Breast epithelium (tissue), 3 donors: ENCODE data around the gene BZW2.

Experiments
- POLR2AphosphoS5 ChIP-seq, 3 donors: sonication (generic); formaldehyde crosslinking; IDR thresholded peaks; one replicate each; pipeline ENCODE4 v1.6.1; 2017; ENCODE audit warnings: antibody characterized with exemption in 3 of 3
- TF ChIP-seq, protein P1 (sequence below), 3 donors: fragments of 450-650 bp; IDR thresholded peaks; one replicate each; pipeline ENCODE4 v1.5.1; 2016 to 2017; ENCODE audit warnings: antibody characterized with exemption in 3 of 3, mild to moderate bottlenecking in 3 of 3, moderate library complexity in 3 of 3

DNA sequence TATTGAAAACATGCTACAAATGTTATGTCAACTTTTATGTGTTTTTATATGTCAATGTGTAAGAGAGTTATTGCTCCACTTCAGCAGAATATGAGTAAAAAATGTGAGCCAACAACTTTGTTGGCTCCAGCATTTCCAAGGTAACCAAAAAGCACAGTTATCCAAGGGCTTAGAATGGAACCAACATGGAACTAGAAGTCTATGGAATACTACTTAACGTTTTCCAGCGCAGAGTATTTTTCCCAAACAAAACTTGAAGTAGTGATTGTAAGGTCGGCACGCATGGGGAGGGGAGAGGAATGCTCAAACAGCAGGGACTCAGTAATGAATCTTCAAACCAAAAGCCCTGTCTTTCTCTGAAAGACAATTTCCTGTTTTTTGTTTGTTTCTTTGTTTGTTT lies 62.5 kb downstream of the BZW2 start:
- TF ChIP-seq, protein P1, sequence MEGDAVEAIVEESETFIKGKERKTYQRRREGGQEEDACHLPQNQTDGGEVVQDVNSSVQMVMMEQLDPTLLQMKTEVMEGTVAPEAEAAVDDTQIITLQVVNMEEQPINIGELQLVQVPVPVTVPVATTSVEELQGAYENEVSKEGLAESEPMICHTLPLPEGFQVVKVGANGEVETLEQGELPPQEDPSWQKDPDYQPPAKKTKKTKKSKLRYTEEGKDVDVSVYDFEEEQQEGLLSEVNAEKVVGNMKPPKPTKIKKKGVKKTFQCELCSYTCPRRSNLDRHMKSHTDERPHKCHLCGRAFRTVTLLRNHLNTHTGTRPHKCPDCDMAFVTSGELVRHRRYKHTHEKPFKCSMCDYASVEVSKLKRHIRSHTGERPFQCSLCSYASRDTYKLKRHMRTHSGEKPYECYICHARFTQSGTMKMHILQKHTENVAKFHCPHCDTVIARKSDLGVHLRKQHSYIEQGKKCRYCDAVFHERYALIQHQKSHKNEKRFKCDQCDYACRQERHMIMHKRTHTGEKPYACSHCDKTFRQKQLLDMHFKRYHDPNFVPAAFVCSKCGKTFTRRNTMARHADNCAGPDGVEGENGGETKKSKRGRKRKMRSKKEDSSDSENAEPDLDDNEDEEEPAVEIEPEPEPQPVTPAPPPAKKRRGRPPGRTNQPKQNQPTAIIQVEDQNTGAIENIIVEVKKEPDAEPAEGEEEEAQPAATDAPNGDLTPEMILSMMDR (IDR thresholded peaks at IDR 0.05) = no peak
- no peak for TF ChIP-seq POLR2AphosphoS5 (IDR thresholded peaks at IDR 0.05)
